GM12878 (cell line): Measurements from ENCODE around the gene RYR2.

ENCODE experiments used
- ETV6 ChIP-seq, 2 experiments: fragments of 450-650 bp in 1 of 2; IDR thresholded peaks in 1 of 2; conservative IDR thresholded peaks in 1 of 2; 2 replicates each; pipeline ENCODE4 v1.6.1; 2014; ENCODE audit warnings: antibody characterized with exemption in 1 of 2, borderline replicate concordance in 1 of 2, low read depth in 1 of 2, mild to moderate bottlenecking in 1 of 2, moderate library complexity in 1 of 2
- HCFC1 ChIP-seq: fragments of 150-350 bp; IDR thresholded peaks from 2 replicates; pipeline ENCODE4 v1.6.1; 2014; ENCODE audit warnings: low read length
- POLR2AphosphoS5 ChIP-seq: IDR thresholded peaks from 2 replicates; pipeline ENCODE4 v1.6.1; 2011; ENCODE audit warnings: mild to moderate bottlenecking, low read length, inconsistent platforms
- RB1 ChIP-seq: fragments of 450-650 bp; formaldehyde crosslinking; IDR thresholded peaks from 2 replicates; pipeline ENCODE4 v1.6.1; 2017; ENCODE audit warnings: mild to moderate bottlenecking, borderline replicate concordance
- TAF1 ChIP-seq: IDR thresholded peaks from 2 replicates; pipeline ENCODE4 v1.6.1; 2011; ENCODE audit warnings: mild to moderate bottlenecking, low read depth, low read length, borderline replicate concordance
- TF ChIP-seq, protein P1 (sequence below): fragments of 150-350 bp; IDR thresholded peaks from 2 replicates; pipeline ENCODE4 v1.6.1; 2016; ENCODE audit warnings: low read depth, low read length

DNA sequence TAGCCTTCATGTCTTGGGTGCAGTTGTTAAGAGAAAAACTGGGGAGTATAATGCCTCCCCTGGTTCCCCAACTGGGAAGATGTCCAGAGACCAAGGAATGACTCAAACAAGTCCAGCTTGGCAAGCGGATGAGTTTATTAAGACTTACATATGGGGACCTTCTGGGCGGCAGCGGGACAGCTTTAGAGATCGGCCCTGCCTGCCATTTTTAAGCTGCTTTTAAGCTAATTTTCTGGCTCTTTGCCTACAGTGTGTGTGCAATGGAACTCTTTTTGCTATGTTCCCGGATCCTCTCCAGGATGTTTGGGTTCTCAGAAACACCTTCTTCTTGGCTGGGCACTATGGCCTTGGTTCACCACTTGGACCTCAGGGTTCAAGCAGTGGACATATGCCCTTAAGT, 99.5 kb downstream of the RYR2 start:
- no peak for TF ChIP-seq RB1
- no peak for TF ChIP-seq HCFC1
- TF ChIP-seq, protein P1, sequence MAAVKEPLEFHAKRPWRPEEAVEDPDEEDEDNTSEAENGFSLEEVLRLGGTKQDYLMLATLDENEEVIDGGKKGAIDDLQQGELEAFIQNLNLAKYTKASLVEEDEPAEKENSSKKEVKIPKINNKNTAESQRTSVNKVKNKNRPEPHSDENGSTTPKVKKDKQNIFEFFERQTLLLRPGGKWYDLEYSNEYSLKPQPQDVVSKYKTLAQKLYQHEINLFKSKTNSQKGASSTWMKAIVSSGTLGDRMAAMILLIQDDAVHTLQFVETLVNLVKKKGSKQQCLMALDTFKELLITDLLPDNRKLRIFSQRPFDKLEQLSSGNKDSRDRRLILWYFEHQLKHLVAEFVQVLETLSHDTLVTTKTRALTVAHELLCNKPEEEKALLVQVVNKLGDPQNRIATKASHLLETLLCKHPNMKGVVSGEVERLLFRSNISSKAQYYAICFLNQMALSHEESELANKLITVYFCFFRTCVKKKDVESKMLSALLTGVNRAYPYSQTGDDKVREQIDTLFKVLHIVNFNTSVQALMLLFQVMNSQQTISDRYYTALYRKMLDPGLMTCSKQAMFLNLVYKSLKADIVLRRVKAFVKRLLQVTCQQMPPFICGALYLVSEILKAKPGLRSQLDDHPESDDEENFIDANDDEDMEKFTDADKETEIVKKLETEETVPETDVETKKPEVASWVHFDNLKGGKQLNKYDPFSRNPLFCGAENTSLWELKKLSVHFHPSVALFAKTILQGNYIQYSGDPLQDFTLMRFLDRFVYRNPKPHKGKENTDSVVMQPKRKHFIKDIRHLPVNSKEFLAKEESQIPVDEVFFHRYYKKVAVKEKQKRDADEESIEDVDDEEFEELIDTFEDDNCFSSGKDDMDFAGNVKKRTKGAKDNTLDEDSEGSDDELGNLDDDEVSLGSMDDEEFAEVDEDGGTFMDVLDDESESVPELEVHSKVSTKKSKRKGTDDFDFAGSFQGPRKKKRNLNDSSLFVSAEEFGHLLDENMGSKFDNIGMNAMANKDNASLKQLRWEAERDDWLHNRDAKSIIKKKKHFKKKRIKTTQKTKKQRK = no peak
- no peak for TF ChIP-seq ETV6 (conservative IDR thresholded peaks at IDR 0.05 in 1 of 2, IDR thresholded peaks at IDR 0.05 in 1 of 2; ENCODE audit: borderline replicate concordance in 1 of 2, low read depth in 1 of 2)
- no peak for TF ChIP-seq POLR2AphosphoS5
- no peak for TF ChIP-seq TAF1
